Endothelial cell of umbilical vein (primary cell): ENCODE results near the gene HDAC7. TPM values are rescaled to one million over a fixed set of nuclear protein-coding genes. Genes with fewer than 3 reads are reported as not detected.

Experiments used
- BruUV-seq: library from RNA; stranded (reverse); fragments of 400-500 nt; replicated peaks from 2 replicates; lab custom pipeline; 2021; lab: Mats Ljungman, UMichigan
- CTCF ChIA-PET: fragments of 300-600, 350-600 bp; sonication (Branson Sonifier 250); formaldehyde crosslinking; loops from one replicate; lab custom pipeline; 2021; ENCODE audit warnings: antibody characterized with exemption, inconsistent platforms; lab: Charles Lee
- POLR2A ChIA-PET: fragments of 300-600, 350-600 bp; sonication (Branson Sonifier 250); formaldehyde crosslinking; loops from one replicate; lab custom pipeline; 2021; ENCODE audit warnings: antibody characterized with exemption, inconsistent platforms; lab: Charles Lee
- DNase-seq: peaks from one replicate; pipeline ENCODE4 v3.0.0-alpha.2; 2011; ENCODE audit warnings: low read depth, low spot score
- FAIRE-seq: peaks from 2 replicates; lab custom pipeline; 2011; peaks lifted over from hg19 to GRCh38; lab: Jason Lieb, UNC
- H2AFZ ChIP-seq: 2 replicates; pipeline ENCODE4 v1.6.0; 2012; ENCODE audit warnings: low read depth, low read length, control low read depth, inconsistent platforms
- H3K27ac ChIP-seq: 2 replicates; pipeline ENCODE4 v1.5.1; 2011; ENCODE audit warnings: low read depth, mild to moderate bottlenecking, control low read depth, low read length, moderate library complexity; ENCODE audit not compliant: insufficient read depth
- H3K27me3 ChIP-seq, 2 experiments: 2 replicates each; pipeline versions ENCODE4 v1.6.0 to v1.6.1; 2011; ENCODE audit warnings: low read length in 2 of 2, mixed read lengths in 1 of 2; ENCODE audit not compliant: control insufficient read depth in 2 of 2, insufficient read depth in 2 of 2
- H3K36me3 ChIP-seq, 2 experiments: 2 replicates in 1 of 2; 3 replicates in 1 of 2; pipeline ENCODE4 v1.5.1; 2011; ENCODE audit warnings: low read length in 2 of 2, mild to moderate bottlenecking in 1 of 2, moderate library complexity in 1 of 2; ENCODE audit not compliant: control insufficient read depth in 2 of 2, insufficient read depth in 2 of 2; ENCODE audit errors: extremely low read depth in 1 of 2
- H3K4me1 ChIP-seq: 3 replicates; pipeline ENCODE4 v1.5.1; 2011; ENCODE audit warnings: mild to moderate bottlenecking, low read length; ENCODE audit not compliant: control insufficient read depth, insufficient read depth; ENCODE audit errors: extremely low read depth
- H3K4me2 ChIP-seq: 2 replicates; pipeline ENCODE4 v1.6.1; 2011; ENCODE audit warnings: low read length, control low read depth, mixed read lengths; ENCODE audit not compliant: insufficient read depth
- H3K4me3 ChIP-seq, 3 experiments: fragments of 200-600 bp in 1 of 3; sonication (generic), shearing (Covaris generic) in 1 of 3; replicated peaks in 1 of 3; 2 replicates each; pipeline ENCODE4 v1.5.1; 2011 to 2016; ENCODE audit warnings: control low read depth in 3 of 3, low read length in 3 of 3, mild to moderate bottlenecking in 2 of 3, inconsistent platforms in 1 of 3, low read depth in 1 of 3, moderate library complexity in 1 of 3; ENCODE audit not compliant: insufficient read depth in 1 of 3
- H3K79me2 ChIP-seq: 2 replicates; pipeline ENCODE4 v1.6.0; 2012; ENCODE audit warnings: low read length, inconsistent platforms; ENCODE audit not compliant: control insufficient read depth, insufficient read depth
- H3K9ac ChIP-seq: replicated peaks from 2 replicates; pipeline ENCODE3; 2011; ENCODE audit warnings: low read length, control low read depth; ENCODE audit not compliant: insufficient read depth; ENCODE audit errors: extremely low read depth
- H3K9me1 ChIP-seq: replicated peaks from 3 replicates; pipeline ENCODE4 v1.6.0; 2011; ENCODE audit warnings: mild to moderate bottlenecking, low read length; ENCODE audit not compliant: control insufficient read depth, insufficient read depth; ENCODE audit errors: extremely low read depth
- H3K9me3 ChIP-seq: replicated peaks from 2 replicates; pipeline ENCODE4 v1.5.1; 2012; ENCODE audit warnings: low read length, inconsistent platforms; ENCODE audit not compliant: control insufficient read depth, insufficient read depth
- H4K20me1 ChIP-seq: replicated peaks from 2 replicates; pipeline ENCODE3; 2011; ENCODE audit warnings: mild to moderate bottlenecking, low read length; ENCODE audit not compliant: control insufficient read depth, insufficient read depth; ENCODE audit errors: extremely low read depth
- dilution Hi-C: fragments of 300-500 bp; cut with MboI; formaldehyde crosslinking; loops from one replicate; pipeline ENCODE4 v1.15.0; 2019; ENCODE audit warnings: low sequenced_read_pairs; ENCODE audit not compliant: extremely low pct_ligation_motif_present
- intact Hi-C: fragments of 100-400 bp; cut with micrococcal nuclease; formaldehyde crosslinking; loops from one replicate; pipeline ENCODE4 v1.10.0; 2022
- polyA plus RNA-seq, 4 experiments: library from polyadenylated mRNA; depleted of rRNA in 3 of 4; stranded (reverse) in 3 of 4; unstranded in 1 of 4; fragments of >200 nt; gene quantifications; 2 replicates each; pipeline versions ENCODE4 v1.2.1 to v1.2.3, GENCODE V29; 2011 to 2012; ENCODE audit warnings: missing spikeins in 1 of 4
- total RNA-seq: library from RNA; stranded (reverse); gene quantifications from 2 replicates; pipeline ENCODE4 v1.2.3, GENCODE V29; 2021
- TF ChIP-seq, protein P1 (sequence below), 2 donors: IDR thresholded peaks; 1 replicate in 1 of 2; 2 replicates in 1 of 2; pipeline ENCODE4 v1.5.1; 2011; ENCODE audit warnings: low read length in 2 of 2, mild to moderate bottlenecking in 2 of 2, moderate library complexity in 2 of 2, control low read depth in 1 of 2, inconsistent platforms in 1 of 2, low read depth in 1 of 2; ENCODE audit not compliant: insufficient read depth in 1 of 2; ENCODE audit errors: extremely low read depth in 1 of 2

HDAC7 gene
- total and polyA plus RNA-seq, 2 donors (not counting 3 experiments of a cell fraction or from before 2014, with no cell fraction given), result 119 to 249 TPM

GRCh38 chr12:47773858-47774580 is 45.7 kb downstream of the HDAC7 start:
- TF ChIP-seq, protein P1, sequence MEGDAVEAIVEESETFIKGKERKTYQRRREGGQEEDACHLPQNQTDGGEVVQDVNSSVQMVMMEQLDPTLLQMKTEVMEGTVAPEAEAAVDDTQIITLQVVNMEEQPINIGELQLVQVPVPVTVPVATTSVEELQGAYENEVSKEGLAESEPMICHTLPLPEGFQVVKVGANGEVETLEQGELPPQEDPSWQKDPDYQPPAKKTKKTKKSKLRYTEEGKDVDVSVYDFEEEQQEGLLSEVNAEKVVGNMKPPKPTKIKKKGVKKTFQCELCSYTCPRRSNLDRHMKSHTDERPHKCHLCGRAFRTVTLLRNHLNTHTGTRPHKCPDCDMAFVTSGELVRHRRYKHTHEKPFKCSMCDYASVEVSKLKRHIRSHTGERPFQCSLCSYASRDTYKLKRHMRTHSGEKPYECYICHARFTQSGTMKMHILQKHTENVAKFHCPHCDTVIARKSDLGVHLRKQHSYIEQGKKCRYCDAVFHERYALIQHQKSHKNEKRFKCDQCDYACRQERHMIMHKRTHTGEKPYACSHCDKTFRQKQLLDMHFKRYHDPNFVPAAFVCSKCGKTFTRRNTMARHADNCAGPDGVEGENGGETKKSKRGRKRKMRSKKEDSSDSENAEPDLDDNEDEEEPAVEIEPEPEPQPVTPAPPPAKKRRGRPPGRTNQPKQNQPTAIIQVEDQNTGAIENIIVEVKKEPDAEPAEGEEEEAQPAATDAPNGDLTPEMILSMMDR (IDR thresholded peaks at IDR 0.05; ENCODE audit: extremely low read depth in 1 of 2, insufficient read depth in 1 of 2, low read depth in 1 of 2, low read length in 2 of 2), result no peak
- CTCF ChIA-PET, result interaction anchor here (0.7 to 10.1 kb wide), 4 partner anchors 13 to 65 kb away, joined by 3 to 385 read pairs (median 41); partner anchors contain the start of gene RAPGEF3
- Histone ChIP-seq H3K4me2 (peak overlapping the region; percentile 64), H3K27ac (no peak overlapping the region), H3K27me3 (no peaks in the 10 kb centered on the region), H3K4me1 (peaks cover 31% of the 10 kb centered on the region), H3K4me3 (peak overlapping the region; percentile 23 to 70 (median 43)), H4K20me1 (no peaks in the 10 kb centered on the region), H3K36me3 (no peaks in the 10 kb centered on the region), H3K9me3 (no peaks in the 10 kb centered on the region), H3K79me2 (no peaks in the 10 kb centered on the region), H3K9ac (peak overlapping the region; percentile 5), H2AFZ (peak overlapping the region; percentile 14), H3K9me1 (no peaks in the 10 kb centered on the region)
- TSS peak; percentile 22 for BruUV-seq
- DNase-seq, result no peak
- dilution Hi-C loops (no loop called here), intact Hi-C loops (loop anchor here (1.0 to 2.0 kb wide), 2 partner anchors 16 to 123 kb away; partner anchors contain the start of gene RAPGEF3)
- no peak for FAIRE-seq
- POLR2A ChIA-PET, result no interaction called here
